Esophagus (tissue), 2 donors: ENCODE measurements around the gene SERINC2. TPM values are rescaled to one million over a fixed set of nuclear protein-coding genes. Genes with fewer than 3 reads are reported as not detected.

Experiments
- H3K27ac ChIP-seq, 2 donors: one replicate each; pipeline ENCODE4 v1.5.1; 2013; ENCODE audit warnings: low read depth in 2 of 2, mild to moderate bottlenecking in 2 of 2, inconsistent platforms in 1 of 2, low read length in 1 of 2, moderate library complexity in 1 of 2
- H3K27me3 ChIP-seq, 2 donors: one replicate each; pipeline ENCODE4 v1.6.1; 2013; ENCODE audit warnings: low read length in 2 of 2, control low read depth in 1 of 2, mild to moderate bottlenecking in 1 of 2; ENCODE audit not compliant: insufficient read depth in 2 of 2, control insufficient read depth in 1 of 2
- H3K36me3 ChIP-seq, 2 donors: one replicate each; pipeline ENCODE4 v1.6.1; 2013; ENCODE audit warnings: low read length in 1 of 2; ENCODE audit not compliant: control insufficient read depth in 2 of 2, insufficient read depth in 2 of 2
- H3K4me1 ChIP-seq, 2 donors: one replicate each; pipeline ENCODE4 v1.6.1; 2013; ENCODE audit warnings: low read length in 1 of 2; ENCODE audit not compliant: control insufficient read depth in 2 of 2, insufficient read depth in 2 of 2
- H3K4me3 ChIP-seq, 2 donors: one replicate each; pipeline ENCODE4 v1.5.1; 2013; ENCODE audit warnings: low read length in 2 of 2, mild to moderate bottlenecking in 2 of 2, low read depth in 1 of 2, moderate library complexity in 1 of 2
- H3K9me3 ChIP-seq, 2 donors: one replicate each; pipeline ENCODE4 v1.6.1; 2013; ENCODE audit warnings: mild to moderate bottlenecking in 2 of 2, low read depth in 1 of 2, low read length in 1 of 2, moderate library complexity in 1 of 2; ENCODE audit not compliant: control insufficient read depth in 2 of 2, insufficient read depth in 1 of 2
- WGBS, 2 donors: extraction: QIAGEN DNeasy Blood & Tissue Kit; methylation state at CpG; one replicate each; pipeline ENCODE4 v1.1.7; 2013; 5-methylcytosine and 5-hydroxymethylcytosine counted together
- polyA plus RNA-seq, 2 donors: library from polyadenylated mRNA; stranded (reverse); fragments of 200-250 nt; gene quantifications; one replicate each; pipeline ENCODE4 v1.2.3, GENCODE V29; 2013
- donor health status: healthy with polysubstance abuse.
- donor health status: Bipolar disorder and iron deficiency.

The SERINC2 gene
- polyA plus RNA-seq: 100 to 1,000 TPM in 1 of 2 donors, 10 to 100 TPM in 1; 84.2 to 119 TPM

DNA sequence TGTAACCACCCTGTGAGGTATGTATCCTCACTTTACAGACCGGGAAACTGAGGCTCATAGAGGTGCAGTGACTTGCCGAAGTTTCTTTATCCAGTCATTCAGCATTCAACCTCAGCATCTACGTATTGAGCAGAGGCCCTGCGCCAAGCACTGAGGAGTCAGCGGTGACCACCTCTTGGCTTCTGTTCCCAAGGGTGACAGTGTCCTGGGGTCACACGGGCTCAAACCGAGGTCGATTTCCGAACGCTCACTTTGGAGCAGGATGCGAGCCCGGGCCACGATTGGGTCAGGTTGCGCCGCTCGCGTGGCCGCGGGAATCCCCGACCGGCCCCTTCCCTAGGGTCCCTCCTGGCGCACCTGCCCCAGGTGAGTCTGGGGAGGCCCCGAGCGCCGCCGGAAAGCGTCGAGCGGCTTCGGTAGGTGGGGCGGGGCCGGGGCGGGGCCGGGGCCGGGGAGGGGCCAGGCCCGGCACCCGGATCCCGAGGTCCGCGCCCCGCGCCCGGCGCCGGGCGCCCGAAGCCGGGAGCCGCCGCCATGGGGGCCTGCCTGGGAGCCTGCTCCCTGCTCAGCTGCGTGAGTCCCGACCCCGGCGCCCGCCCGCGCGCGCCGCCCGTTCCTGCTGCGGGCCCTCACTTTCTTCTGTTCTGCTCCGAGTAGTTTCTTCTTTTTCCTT, at the start of gene SERINC2:
Gene SERINC2, plus strand, starts transcription at position 482 of the 673 bp plus-strand sequence. Its CDS starts 53 bp downstream, at position 535.
- Histone ChIP-seq H3K9me3 (no peaks in the 10 kb centered on the region), H3K27ac (peak within 1 kb of the TSS; percentile 84 to 86), H3K4me1 (peaks cover 0 to 12% of the 10 kb centered on the region in 2 donors), H3K36me3 (no peaks in the 10 kb centered on the region), H3K27me3 (no peaks in the 10 kb centered on the region), H3K4me3 (peak within 1 kb of the TSS; percentile 73 to 75)
- 2 to 3% methylated on average over 42 to 63 of the region's 63 CpGs for WGBS, 2 donors

DNA sequence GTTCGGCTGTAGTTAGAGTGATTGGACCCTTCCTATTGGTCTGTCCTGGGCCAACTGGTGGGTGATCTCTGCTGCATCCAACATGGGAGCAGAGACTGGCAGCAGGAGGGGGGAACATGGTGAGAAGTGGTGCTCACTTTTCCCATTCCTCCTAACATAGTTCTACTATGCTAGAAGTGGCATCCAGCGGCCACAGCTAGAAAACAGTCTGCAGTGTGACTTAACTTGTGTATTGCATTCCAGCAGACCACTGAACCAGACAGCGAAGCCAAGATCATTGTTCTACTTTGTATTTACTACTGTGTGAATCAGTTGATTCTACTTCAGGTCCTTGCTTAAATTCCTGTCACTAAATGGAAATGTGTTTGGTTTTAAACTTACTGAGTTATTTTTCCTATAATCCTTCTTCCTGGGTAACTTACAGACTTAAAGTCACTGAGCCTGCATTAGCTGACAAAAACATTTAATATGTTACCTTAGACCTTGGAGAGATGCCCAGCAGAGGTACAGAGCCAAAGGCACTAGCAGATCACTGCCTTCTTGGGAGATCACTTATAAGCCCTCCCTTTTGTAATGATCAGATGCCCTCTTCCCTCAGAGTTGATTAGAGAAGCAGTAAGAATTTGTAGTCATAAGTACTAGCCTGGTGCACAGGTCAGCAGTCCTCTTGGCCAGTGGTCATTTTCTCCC, 48.3 kb upstream of the SERINC2 start:
- H3K36me3 ChIP-seq: peaks cover 12% of the 10 kb centered on the region in 2 donors
- WGBS, 2 donors: 91 to 95% methylated on average over 3 of the region's 3 CpGs
- H3K4me3 ChIP-seq: no peak overlapping the region
- no peak overlapping the region for H3K27ac ChIP-seq
- no peaks in the 10 kb centered on the region for H3K9me3 ChIP-seq
- H3K4me1 ChIP-seq: no peaks in the 10 kb centered on the region
- no peaks in the 10 kb centered on the region for H3K27me3 ChIP-seq

DNA sequence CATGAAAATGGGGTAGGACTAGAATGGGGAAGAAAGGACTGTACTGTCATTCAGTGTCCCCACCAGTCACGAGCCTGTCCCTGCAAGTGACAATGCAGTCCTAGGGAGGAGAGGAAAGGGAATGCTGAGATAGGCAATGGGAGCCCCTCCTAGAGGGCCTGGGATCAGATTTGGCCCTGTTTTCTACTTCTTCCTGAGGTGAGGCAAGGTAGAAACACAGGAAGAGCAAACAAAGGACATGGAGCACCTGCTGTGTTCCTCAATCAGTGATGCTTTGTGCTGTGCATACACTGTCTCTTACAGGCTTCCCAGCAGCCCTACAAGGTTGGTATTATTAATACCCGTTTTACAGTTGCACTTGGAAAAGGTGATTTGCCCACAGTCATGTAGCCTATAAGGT, 46.2 kb upstream of the SERINC2 start:
- H3K36me3 ChIP-seq: peaks cover 12% of the 10 kb centered on the region in 2 donors
- WGBS, 2 donors: 63 to 81% methylated on average over 2 of the region's 2 CpGs
- H3K27me3 ChIP-seq: no peaks in the 10 kb centered on the region
- H3K27ac ChIP-seq: no peak overlapping the region
- H3K4me3 ChIP-seq: no peak overlapping the region
- H3K4me1 ChIP-seq: no peaks in the 10 kb centered on the region
- H3K9me3 ChIP-seq: no peaks in the 10 kb centered on the region

DNA sequence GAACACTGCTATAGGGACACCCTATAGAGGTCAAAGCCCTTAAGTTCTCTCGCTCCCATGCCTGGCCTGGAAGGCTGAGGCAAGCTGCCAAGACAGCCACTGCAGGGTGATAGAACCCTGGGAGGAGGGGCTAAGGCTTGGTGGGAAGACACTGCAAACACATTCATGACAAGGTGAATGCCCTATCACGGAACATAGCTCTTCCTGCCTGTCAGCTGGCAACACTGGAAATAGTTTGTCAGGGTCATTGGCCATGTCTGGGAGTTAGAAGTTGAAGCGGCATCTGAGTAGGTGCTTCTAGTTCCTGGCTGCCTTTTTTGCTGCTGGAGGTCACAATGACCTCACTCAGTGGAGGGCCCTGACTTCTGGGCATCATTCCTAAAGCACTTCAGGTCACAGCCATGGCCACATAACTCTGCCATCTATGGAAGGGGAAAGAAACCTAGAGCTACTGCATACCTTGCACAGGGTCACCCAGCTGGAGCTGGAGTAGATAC, 44.4 kb upstream of the SERINC2 start:
- Histone ChIP-seq H3K36me3 (peaks cover 12% of the 10 kb centered on the region in 2 donors), H3K4me1 (peaks cover 6 to 7% of the 10 kb centered on the region in 2 donors), H3K27me3 (no peaks in the 10 kb centered on the region), H3K9me3 (no peaks in the 10 kb centered on the region), H3K4me3 (no peak overlapping the region), H3K27ac (no peak overlapping the region)
- WGBS, 2 donors: 83 to 92% methylated on average over 3 of the region's 3 CpGs

DNA sequence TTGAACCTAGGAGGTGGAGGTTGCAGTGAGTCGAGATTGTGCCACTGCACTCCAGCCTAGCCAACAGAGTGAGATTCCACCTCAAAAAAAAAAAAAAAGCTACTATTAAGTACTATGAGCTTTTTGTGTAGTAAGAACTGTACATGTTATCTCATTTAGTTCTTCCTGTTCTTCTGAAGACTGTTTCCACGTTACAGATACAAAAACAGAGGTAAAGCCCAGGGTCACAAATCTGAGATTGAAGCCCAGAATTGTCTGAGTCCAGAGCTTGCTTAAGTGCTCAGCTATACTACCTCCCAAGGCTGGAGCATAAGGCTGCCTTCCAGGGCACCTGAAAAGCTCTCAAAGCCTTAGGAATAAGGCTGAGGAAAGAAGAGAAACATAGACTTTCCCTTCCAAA, 43.0 kb upstream of the SERINC2 start:
- H3K27ac ChIP-seq: no peak overlapping the region
- peaks cover 6 to 9% of the 10 kb centered on the region in 2 donors for H3K4me1 ChIP-seq
- WGBS, 2 donors: 71 to 90% methylated on average over 2 of the region's 2 CpGs

DNA sequence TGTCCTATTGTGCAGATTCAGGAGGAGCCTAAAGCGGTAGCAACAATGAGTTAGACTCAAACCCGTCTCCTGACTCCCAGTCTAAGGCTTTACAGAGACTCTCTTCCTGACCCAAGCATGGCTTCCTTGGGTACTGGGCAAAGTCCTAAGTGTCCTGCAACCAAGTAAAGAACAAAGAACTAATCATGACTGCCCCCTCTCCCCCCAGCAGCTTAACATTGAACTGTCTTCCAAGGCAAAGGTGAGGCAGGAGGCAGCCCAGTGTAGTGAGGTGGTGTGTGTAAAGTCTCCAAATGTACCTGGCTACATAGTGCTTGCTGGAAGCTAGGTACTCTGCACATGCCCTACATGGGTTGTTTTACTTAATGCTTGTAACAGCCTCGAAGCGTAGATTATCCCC, 42.4 kb upstream of the SERINC2 start:
- H3K4me1 ChIP-seq: peaks cover 6 to 9% of the 10 kb centered on the region in 2 donors
- WGBS, 2 donors: 89 to 94% methylated on average over 4 of the region's 4 CpGs
- no peak overlapping the region for H3K4me3 ChIP-seq
- no peak overlapping the region for H3K27ac ChIP-seq
- H3K9me3 ChIP-seq: no peaks in the 10 kb centered on the region
- H3K27me3 ChIP-seq: no peaks in the 10 kb centered on the region
- H3K36me3 ChIP-seq: peaks cover 6 to 7% of the 10 kb centered on the region in 2 donors

More for the DNA sequence above, 43.0 kb upstream of the SERINC2 start:
- H3K4me3 ChIP-seq: no peak overlapping the region
- no peaks in the 10 kb centered on the region for H3K9me3 ChIP-seq
- no peaks in the 10 kb centered on the region for H3K27me3 ChIP-seq
- peaks cover 6 to 7% of the 10 kb centered on the region in 2 donors for H3K36me3 ChIP-seq

DNA sequence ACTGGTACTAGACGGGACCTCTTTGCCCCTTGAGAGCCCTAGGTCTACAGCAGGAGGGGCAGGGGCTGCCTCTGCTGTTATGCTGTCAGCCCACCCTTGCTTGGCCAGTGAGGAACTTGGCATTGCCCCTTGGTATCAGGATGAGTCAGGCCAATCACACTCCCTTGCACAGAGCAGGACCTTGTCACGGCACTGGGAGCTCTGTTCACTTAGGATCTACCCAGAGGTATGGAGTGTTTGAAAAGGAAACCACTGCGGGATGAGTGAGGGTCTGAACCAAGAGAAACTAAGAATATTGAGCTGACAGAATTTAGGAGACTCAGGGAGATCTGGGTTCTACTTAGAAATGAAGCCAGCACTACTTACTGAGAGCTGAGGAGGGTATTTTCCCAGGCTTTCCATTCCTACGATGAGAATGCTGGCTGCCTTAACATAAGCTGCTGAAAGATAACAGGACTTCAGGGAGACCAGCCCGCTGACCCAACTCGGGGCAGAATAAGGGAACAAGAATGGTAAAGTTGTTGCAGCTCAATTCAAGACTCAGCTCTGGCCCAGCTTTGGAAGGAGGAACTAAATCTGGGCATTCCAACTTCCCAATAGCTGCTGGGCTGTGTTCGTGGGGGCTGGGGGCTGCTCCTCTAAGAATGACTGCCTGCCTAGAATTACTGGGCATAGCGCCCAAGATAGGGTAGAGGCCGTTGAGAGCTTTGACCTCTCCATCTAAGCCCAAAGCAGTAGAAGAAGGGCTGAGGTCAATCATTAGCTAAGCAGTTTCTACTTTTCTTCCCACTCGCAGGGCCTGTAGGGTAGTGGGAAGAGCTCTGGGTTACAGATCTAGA, 41.7 kb upstream of the SERINC2 start:
- no peaks in the 10 kb centered on the region for H3K9me3 ChIP-seq
- peaks cover 3 to 5% of the 10 kb centered on the region in 2 donors for H3K36me3 ChIP-seq
- 67 to 76% methylated on average over 10 of the region's 10 CpGs for WGBS, 2 donors
- H3K27me3 ChIP-seq: no peaks in the 10 kb centered on the region
- H3K4me1 ChIP-seq: peaks cover 6 to 9% of the 10 kb centered on the region in 2 donors
- H3K4me3 ChIP-seq: no peak overlapping the region
- no peak overlapping the region for H3K27ac ChIP-seq

DNA sequence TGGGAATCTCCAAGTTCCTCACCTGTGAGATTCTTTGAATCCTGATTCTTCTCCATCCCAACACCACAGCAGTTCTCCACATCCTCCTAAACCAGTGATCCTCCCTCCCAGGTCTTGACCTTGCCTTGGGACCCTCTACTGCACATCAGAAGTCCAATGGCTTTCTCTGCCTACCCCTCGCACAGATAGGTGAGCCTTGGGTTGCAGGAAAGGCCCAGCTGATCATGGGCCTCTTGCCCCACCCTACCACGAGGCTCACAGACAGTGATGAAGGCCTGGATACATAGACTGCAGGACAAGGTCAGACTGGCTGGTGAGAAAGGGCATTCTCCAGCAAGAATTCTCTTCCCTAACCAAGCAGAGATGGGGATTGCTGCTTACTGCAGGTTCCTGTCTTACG, 41.0 kb upstream of the SERINC2 start:
- Histone ChIP-seq H3K27me3 (no peaks in the 10 kb centered on the region), H3K4me3 (no peak overlapping the region), H3K4me1 (peaks cover 6 to 9% of the 10 kb centered on the region in 2 donors), H3K9me3 (no peaks in the 10 kb centered on the region), H3K36me3 (peaks cover under 1 to 2% of the 10 kb centered on the region in 2 donors), H3K27ac (peak overlapping the region in 1 of 2 donors; percentile 56)
- WGBS, 2 donors: 74 to 85% methylated on average over 3 of the region's 3 CpGs

DNA sequence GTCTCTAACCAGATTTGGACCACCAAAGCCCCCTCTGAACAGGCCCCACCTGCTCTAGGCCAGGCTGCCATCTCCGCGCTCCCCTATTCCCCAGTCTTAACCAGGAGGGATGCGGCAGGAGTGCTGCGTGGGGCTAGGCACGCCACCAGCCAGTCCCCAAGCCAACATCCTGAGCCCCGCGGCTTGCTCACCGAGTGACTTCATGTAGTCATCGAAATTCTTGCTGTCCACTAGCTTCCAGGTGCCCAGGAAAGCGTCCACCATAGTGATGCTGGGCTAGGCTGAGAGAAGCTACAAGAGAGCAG, 40.3 kb upstream of the SERINC2 start:
- 44 to 50% methylated on average over 10 of the region's 10 CpGs for WGBS, 2 donors
- peak overlapping the region; percentile 47 to 82 for H3K27ac ChIP-seq

More for the DNA sequence above, 40.3 kb upstream of the SERINC2 start:
- Histone ChIP-seq H3K9me3 (no peaks in the 10 kb centered on the region), H3K36me3 (no peaks in the 10 kb centered on the region), H3K27me3 (no peaks in the 10 kb centered on the region), H3K4me3 (peak overlapping the region; percentile 26 to 31), H3K4me1 (peaks cover 6 to 9% of the 10 kb centered on the region in 2 donors)
